CD14-positive monocyte (primary cell): ENCODE data around the gene ABCC9. TPM values are rescaled to one million over a fixed set of nuclear protein-coding genes. Genes with fewer than 3 reads are reported as not detected.
"Not testable (repeated sequence)": the region's sequence is repeated elsewhere in the genome, so short reads cannot be mapped to it uniquely, and the experiment has no call there.

Experiments
- DNase-seq, 3 donors: peaks; one replicate each; pipeline ENCODE4 v3.0.0-alpha.2; 2011 to 2022
- H2AFZ ChIP-seq: 2 replicates; pipeline ENCODE4 v1.6.0; 2012; ENCODE audit warnings: mild to moderate bottlenecking, low read depth, low read length, inconsistent platforms; ENCODE audit not compliant: insufficient read depth, poor library complexity, severe bottlenecking
- H3K27ac ChIP-seq, 2 donors: 1 replicate in 1 of 2; 2 replicates in 1 of 2; pipeline ENCODE4 v1.5.1; 2012 to 2013; ENCODE audit warnings: low read length in 2 of 2, control low read depth in 1 of 2, inconsistent platforms in 1 of 2, low read depth in 1 of 2, mild to moderate bottlenecking in 1 of 2
- H3K27me3 ChIP-seq, 2 donors: one replicate each; pipeline versions ENCODE4 v1.6.0 to v1.6.1; 2011 to 2013; ENCODE audit warnings: low read length in 2 of 2; ENCODE audit not compliant: control insufficient read depth in 2 of 2, insufficient read depth in 2 of 2
- H3K36me3 ChIP-seq, 2 donors: replicated peaks in 1 of 2; 1 replicate in 1 of 2; 2 replicates in 1 of 2; pipeline versions ENCODE4 v1.5.1 to v1.6.1; 2012 to 2013; ENCODE audit warnings: low read length in 2 of 2, control low read depth in 1 of 2, inconsistent platforms in 1 of 2, mild to moderate bottlenecking in 1 of 2; ENCODE audit not compliant: insufficient read depth in 2 of 2, control insufficient read depth in 1 of 2
- H3K4me1 ChIP-seq, 2 donors: 1 replicate in 1 of 2; 2 replicates in 1 of 2; pipeline versions ENCODE4 v1.5.1 to v1.6.1; 2012 to 2013; ENCODE audit warnings: low read length in 2 of 2, control low read depth in 1 of 2, inconsistent platforms in 1 of 2, mild to moderate bottlenecking in 1 of 2, moderate library complexity in 1 of 2; ENCODE audit not compliant: insufficient read depth in 2 of 2, control insufficient read depth in 1 of 2
- H3K4me2 ChIP-seq: replicated peaks from 2 replicates; pipeline ENCODE3; 2012; ENCODE audit warnings: low read length, moderate library complexity, mild to moderate bottlenecking; ENCODE audit not compliant: poor library complexity, severe bottlenecking; ENCODE audit errors: extremely low read depth
- H3K4me3 ChIP-seq, 3 experiments: fragments of 200-600 bp in 1 of 3; sonication (generic) in 1 of 3; replicated peaks in 1 of 3; 1 replicate in 2 of 3; 2 replicates in 1 of 3; pipeline ENCODE4 v1.5.1; 2011 to 2013; ENCODE audit warnings: low read length in 3 of 3, mild to moderate bottlenecking in 3 of 3, control low read depth in 2 of 3, low read depth in 2 of 3, inconsistent platforms in 1 of 3, moderate library complexity in 1 of 3
- H3K79me2 ChIP-seq: 2 replicates; pipeline ENCODE4 v1.6.0; 2012; ENCODE audit warnings: mild to moderate bottlenecking, control low read depth, inconsistent platforms, low read length, moderate library complexity; ENCODE audit not compliant: insufficient read depth
- H3K9ac ChIP-seq: 2 replicates; pipeline ENCODE4 v1.6.0; 2017; ENCODE audit warnings: low read length, mild to moderate bottlenecking; ENCODE audit not compliant: insufficient read depth, poor library complexity, severe bottlenecking
- H3K9me3 ChIP-seq, 2 donors: replicated peaks in 1 of 2; 1 replicate in 1 of 2; 2 replicates in 1 of 2; pipeline versions ENCODE4 v1.5.1 to v1.6.1; 2012 to 2013; ENCODE audit warnings: low read length in 2 of 2, control low read depth in 1 of 2; ENCODE audit not compliant: control insufficient read depth in 1 of 2, insufficient read depth in 1 of 2
- H4K20me1 ChIP-seq: 2 replicates; pipeline ENCODE4 v1.6.0; 2012; ENCODE audit warnings: mild to moderate bottlenecking, low read length, control low read depth, moderate library complexity; ENCODE audit not compliant: insufficient read depth
- H3K27ac Mint-ChIP-seq, 7 donors: one replicate each; pipeline ENCODE4 v1.8.0; 2020; ENCODE audit warnings: mild to moderate bottlenecking in 7 of 7, mixed read lengths in 7 of 7, moderate library complexity in 6 of 7, inconsistent platforms in 2 of 7
- H3K27me3 Mint-ChIP-seq, 3 donors: one replicate each; pipeline ENCODE4 v1.8.0; 2021 to 2022; ENCODE audit warnings: low read depth in 3 of 3, mild to moderate bottlenecking in 3 of 3, mixed read lengths in 3 of 3, moderate library complexity in 3 of 3, inconsistent platforms in 1 of 3
- H3K36me3 Mint-ChIP-seq, 2 donors: one replicate each; pipeline ENCODE4 v1.8.0; 2020; ENCODE audit warnings: mixed read lengths in 2 of 2, inconsistent platforms in 1 of 2, mild to moderate bottlenecking in 1 of 2
- H3K4me1 Mint-ChIP-seq: one replicate; pipeline ENCODE4 v1.8.0; 2020; ENCODE audit warnings: mild to moderate bottlenecking, mixed read lengths
- H3K4me3 Mint-ChIP-seq, 2 donors: one replicate each; pipeline ENCODE4 v1.8.0; 2020; ENCODE audit warnings: mild to moderate bottlenecking in 2 of 2, mixed read lengths in 2 of 2, moderate library complexity in 1 of 2
- H3K9me3 Mint-ChIP-seq, 7 donors: one replicate each; pipeline ENCODE4 v1.8.0; 2020 to 2022; ENCODE audit warnings: mixed read lengths in 7 of 7, mild to moderate bottlenecking in 6 of 7, moderate library complexity in 6 of 7, inconsistent platforms in 2 of 7
- CTCF ChIP-seq: fragments of 200-600 bp; IDR thresholded peaks from one replicate; pipeline ENCODE4 v1.8.0; 2022; ENCODE audit warnings: antibody characterized with exemption, mild to moderate bottlenecking
- WGBS: methylation state at CpG from one replicate; pipeline ENCODE4 v1.1.5; 2013; ENCODE audit warnings: missing lambda C conversion rate; ENCODE audit not compliant: insufficient coverage; 5-methylcytosine and 5-hydroxymethylcytosine counted together
- intact Hi-C, 2 donors: fragments of 100-400 bp; cut with micrococcal nuclease; formaldehyde crosslinking; loops; one replicate each; pipeline versions ENCODE4 v1.15.0 to v1.15.1; 2023
- polyA plus RNA-seq, 3 donors: library from polyadenylated mRNA; depleted of rRNA in 1 of 3; unstranded in 2 of 3; stranded (reverse) in 1 of 3; fragments of 300-500 nt in 2 of 3; fragments of >200 nt in 1 of 3; fragmentation: Illumina TruSeq in 2 of 3; gene quantifications; 1 replicate in 2 of 3; 2 replicates in 1 of 3; pipeline ENCODE4 v1.2.3, GENCODE V29; 2012 to 2021

Gene ABCC9
- polyA plus RNA-seq, 3 donors: not detected

GRCh38 chr12:21906919-21907493 is 34.2 kb downstream of the ABCC9 start:
- Histone ChIP-seq H3K4me3 (no peak overlapping the region), H3K36me3 (no peaks in the 10 kb centered on the region), H3K9me3 (no peaks in the 10 kb centered on the region), H3K27me3 (no peaks in the 10 kb centered on the region), H2AFZ (no peak overlapping the region), H4K20me1 (no peaks in the 10 kb centered on the region), H3K79me2 (no peaks in the 10 kb centered on the region), H3K9ac (no peak overlapping the region), H3K4me1 (no peaks in the 10 kb centered on the region), H3K4me2 (no peak overlapping the region), H3K27ac (no peak overlapping the region)
- TF ChIP-seq CTCF: no peak
- Mint-ChIP-seq H3K4me3 (no peak overlapping the region), H3K36me3 (no peaks in the 10 kb centered on the region), H3K9me3 (peaks cover 2 to 8% (median 3%) of the 10 kb centered on the region in 7 donors), H3K27ac (no peak overlapping the region), H3K4me1 (no peaks in the 10 kb centered on the region), H3K27me3 (peaks cover 0 to 1% (median 0%) of the 10 kb centered on the region in 3 donors)
- WGBS: 89% methylated on average over 4 of the region's 5 CpGs
- intact Hi-C loops: no loop called here
- DNase-seq: no peak

GRCh38 chr12:21899532-21899931 is 41.7 kb downstream of the ABCC9 start:
- H2AFZ ChIP-seq, DNase-seq, H3K27ac ChIP-seq, H3K4me3 Mint-ChIP-seq, H3K4me2 ChIP-seq, H4K20me1 ChIP-seq, intact Hi-C loops, H3K36me3 Mint-ChIP-seq, H3K9ac ChIP-seq, H3K27me3 ChIP-seq, H3K4me1 Mint-ChIP-seq, H3K27ac Mint-ChIP-seq, H3K27me3 Mint-ChIP-seq, H3K4me3 ChIP-seq, H3K9me3 ChIP-seq, H3K36me3 ChIP-seq, H3K4me1 ChIP-seq, H3K79me2 ChIP-seq: not testable (repeated sequence)
- peaks cover 8 to 23% (median 13%) of the 10 kb centered on the region in 7 donors for H3K9me3 Mint-ChIP-seq
- WGBS: 100% methylated on average over 2 of the region's 9 CpGs
